Testis (tissue), 2 donors: ENCODE data around the gene NKIRAS2.

Experiments used
- POLR2A ChIP-seq: fragments of 450-650 bp; IDR thresholded peaks from one replicate; pipeline ENCODE4 v1.6.1; 2017; ENCODE audit warnings: antibody characterized with exemption, mild to moderate bottlenecking, moderate library complexity
- TF ChIP-seq, protein P1 (sequence below), 3 experiments: fragments of 450-650 bp in 2 of 3; fragments of 200-600 bp in 1 of 3; sonication (generic) in 1 of 3; IDR thresholded peaks; one replicate each; pipeline ENCODE4 v1.5.1; 2016 to 2019; ENCODE audit warnings: antibody characterized with exemption in 3 of 3, mild to moderate bottlenecking in 2 of 3, moderate library complexity in 1 of 3

DNA sequence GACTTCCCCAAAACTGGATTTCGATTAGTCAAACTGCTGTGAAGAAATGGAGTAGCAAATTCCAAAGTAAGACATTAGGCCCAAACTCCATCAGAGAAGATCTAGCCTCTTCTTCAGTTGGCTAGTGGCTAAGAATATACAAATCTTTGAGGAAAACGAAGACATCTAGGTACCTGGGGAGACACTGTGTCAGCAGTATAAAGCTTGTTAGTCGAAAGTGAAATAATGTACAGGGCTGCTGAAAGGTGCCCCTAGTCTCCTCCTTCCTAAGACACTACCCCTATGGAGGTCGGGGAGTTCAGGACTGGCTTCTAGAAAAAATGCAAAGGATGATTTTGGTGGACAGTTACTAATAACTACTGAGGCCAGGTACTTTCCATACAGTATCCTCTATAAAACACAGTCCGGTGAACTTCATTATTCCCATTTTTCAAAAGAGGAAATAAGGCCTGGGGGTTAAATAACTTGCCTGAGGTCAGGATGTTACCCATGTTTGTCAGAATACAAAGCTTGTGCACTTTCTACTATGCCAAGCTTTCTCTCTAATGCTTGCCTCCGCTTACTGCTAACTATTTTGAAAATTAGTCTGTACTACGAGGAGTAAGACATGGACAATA is 17.6 kb upstream of the NKIRAS2 start:
- TF ChIP-seq, protein P1, sequence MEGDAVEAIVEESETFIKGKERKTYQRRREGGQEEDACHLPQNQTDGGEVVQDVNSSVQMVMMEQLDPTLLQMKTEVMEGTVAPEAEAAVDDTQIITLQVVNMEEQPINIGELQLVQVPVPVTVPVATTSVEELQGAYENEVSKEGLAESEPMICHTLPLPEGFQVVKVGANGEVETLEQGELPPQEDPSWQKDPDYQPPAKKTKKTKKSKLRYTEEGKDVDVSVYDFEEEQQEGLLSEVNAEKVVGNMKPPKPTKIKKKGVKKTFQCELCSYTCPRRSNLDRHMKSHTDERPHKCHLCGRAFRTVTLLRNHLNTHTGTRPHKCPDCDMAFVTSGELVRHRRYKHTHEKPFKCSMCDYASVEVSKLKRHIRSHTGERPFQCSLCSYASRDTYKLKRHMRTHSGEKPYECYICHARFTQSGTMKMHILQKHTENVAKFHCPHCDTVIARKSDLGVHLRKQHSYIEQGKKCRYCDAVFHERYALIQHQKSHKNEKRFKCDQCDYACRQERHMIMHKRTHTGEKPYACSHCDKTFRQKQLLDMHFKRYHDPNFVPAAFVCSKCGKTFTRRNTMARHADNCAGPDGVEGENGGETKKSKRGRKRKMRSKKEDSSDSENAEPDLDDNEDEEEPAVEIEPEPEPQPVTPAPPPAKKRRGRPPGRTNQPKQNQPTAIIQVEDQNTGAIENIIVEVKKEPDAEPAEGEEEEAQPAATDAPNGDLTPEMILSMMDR (IDR thresholded peaks at IDR 0.05): no peak
- TF ChIP-seq POLR2A: no peak
